HepG2 (cell line): ENCODE measurements around the gene ARHGAP4. TPM values are rescaled to one million over a fixed set of nuclear protein-coding genes. Genes with fewer than 3 reads are reported as not detected.

Source experiments
- ATAC-seq: fragments of 200-7000 bp; cut with Tn5 transposase; 3 replicates; pipeline ENCODE4 v1.9.1; 2020; ENCODE audit warnings: mild to moderate bottlenecking, moderate library complexity
- BruUV-seq: library from RNA; stranded (reverse); fragments of 400-500 nt; replicated peaks from 2 replicates; lab custom pipeline; 2021; lab: Mats Ljungman, UMichigan
- CTCF ChIA-PET: fragments of 300-600 bp; formaldehyde crosslinking; extraction: SDS; loops from one replicate; lab custom pipeline; 2021; ENCODE audit warnings: low total read pairs, inconsistent platforms, low intra/inter-chr PET ratio; lab: Yijun Ruan, JAX
- POLR2A ChIA-PET: fragments of 350-600 bp; sonication (Branson Sonifier 250); formaldehyde crosslinking; loops from one replicate; lab custom pipeline; 2020; ENCODE audit warnings: antibody characterized with exemption, inconsistent platforms; lab: Yijun Ruan, JAX
- DNase-seq: peaks from one replicate; pipeline ENCODE4 v3.0.0-alpha.2; 2015; ENCODE audit warnings: low spot score
- FAIRE-seq: peaks from 3 replicates; lab custom pipeline; 2011; peaks lifted over from hg19 to GRCh38; lab: Jason Lieb, UNC
- H2AFZ ChIP-seq: one replicate; pipeline ENCODE4 v1.6.1; 2011; ENCODE audit warnings: low read length, inconsistent platforms
- H3K27ac ChIP-seq: fragments of 300-600 bp; 3 replicates; pipeline ENCODE4 v1.8.0; 2011; ENCODE audit warnings: mixed run types, mild to moderate bottlenecking, mixed read lengths, low read length, inconsistent platforms; ENCODE audit not compliant: insufficient read depth; ENCODE audit errors: extremely low read length
- H3K27me3 ChIP-seq, 2 experiments: fragments of 200-600 bp in 1 of 2; 2 replicates in 1 of 2; 3 replicates in 1 of 2; pipeline versions ENCODE4 v1.6.0 to v1.8.0; 2011; ENCODE audit warnings: low read length in 2 of 2, mild to moderate bottlenecking in 2 of 2, moderate library complexity in 2 of 2, inconsistent platforms in 1 of 2; ENCODE audit not compliant: insufficient read depth in 2 of 2, control insufficient read depth in 1 of 2
- H3K36me3 ChIP-seq, 2 experiments: fragments of 200-600 bp in 1 of 2; replicated peaks in 1 of 2; 2 replicates in 1 of 2; 3 replicates in 1 of 2; pipeline versions ENCODE4 v1.5.1 to v1.8.0; 2011; ENCODE audit warnings: low read length in 2 of 2, inconsistent platforms in 1 of 2; ENCODE audit not compliant: insufficient read depth in 2 of 2, control insufficient read depth in 1 of 2
- H3K4me1 ChIP-seq: 2 replicates; pipeline ENCODE4 v1.5.1; 2012; ENCODE audit warnings: low read length, inconsistent platforms; ENCODE audit not compliant: insufficient read depth
- H3K4me2 ChIP-seq: 2 replicates; pipeline ENCODE4 v1.6.0; 2011; ENCODE audit warnings: low read depth, low read length, inconsistent platforms
- H3K4me3 ChIP-seq, 3 experiments: fragments of 200-600 bp in 1 of 3; sonication (generic), shearing (Covaris generic) in 1 of 3; replicated peaks in 1 of 3; 2 replicates each; pipeline ENCODE4 v1.5.1; 2011 to 2016; ENCODE audit warnings: low read length in 3 of 3, inconsistent platforms in 2 of 3, low read depth in 2 of 3, mild to moderate bottlenecking in 2 of 3, control low read depth in 1 of 3, mixed read lengths in 1 of 3; ENCODE audit not compliant: insufficient read depth in 1 of 3
- H3K79me2 ChIP-seq: one replicate; pipeline ENCODE4 v1.6.1; 2011; ENCODE audit warnings: low read length, inconsistent platforms; ENCODE audit not compliant: insufficient read depth
- H3K9ac ChIP-seq: 2 replicates; pipeline ENCODE4 v1.6.0; 2011; ENCODE audit warnings: mild to moderate bottlenecking, low read depth, low read length, inconsistent platforms; ENCODE audit not compliant: insufficient read depth
- H3K9me3 ChIP-seq: 2 replicates; pipeline ENCODE4 v1.5.1; 2012; ENCODE audit warnings: mild to moderate bottlenecking, low read length
- H4K20me1 ChIP-seq: 2 replicates; pipeline ENCODE4 v1.6.0; 2011; ENCODE audit warnings: inconsistent platforms, mild to moderate bottlenecking, low read length, moderate library complexity; ENCODE audit not compliant: insufficient read depth
- DMAP1 ChIP-seq: IDR thresholded peaks from 2 replicates; pipeline ENCODE4 v1.6.1; 2016
- FOXA1 ChIP-seq, 2 experiments: fragments of 450-650 bp in 1 of 2; sonication (generic) in 1 of 2; formaldehyde crosslinking in 1 of 2; IDR thresholded peaks; 2 replicates each; pipeline versions ENCODE4 v1.4.0 to v1.6.1; 2016 to 2020; ENCODE audit warnings: missing genetic modification reagents in 1 of 2
- HDAC1 ChIP-seq: sonication (generic); formaldehyde crosslinking; IDR thresholded peaks from 2 replicates; pipeline ENCODE4 v1.5.1; 2020; ENCODE audit warnings: mild to moderate bottlenecking, missing genetic modification reagents
- HDAC2 ChIP-seq: sonication (generic); formaldehyde crosslinking; IDR thresholded peaks from 2 replicates; pipeline ENCODE4 v1.4.0; 2020; ENCODE audit warnings: missing genetic modification reagents
- MAZ ChIP-seq, 2 experiments: sonication (generic) in 1 of 2; formaldehyde crosslinking in 1 of 2; IDR thresholded peaks; 2 replicates each; pipeline versions ENCODE4 v1.5.0 to v1.6.1; 2012 to 2020; ENCODE audit warnings: low read depth in 2 of 2, mild to moderate bottlenecking in 2 of 2, borderline replicate concordance in 1 of 2, improper control_type of control experiment in 1 of 2, low read length in 1 of 2, missing genetic modification reagents in 1 of 2, moderate library complexity in 1 of 2
- NR2C2 ChIP-seq: sonication (generic); formaldehyde crosslinking; IDR thresholded peaks from 2 replicates; pipeline ENCODE4 v1.4.0; 2020; ENCODE audit warnings: missing genetic modification reagents, mild to moderate bottlenecking, moderate library complexity, borderline replicate concordance
- PATZ1 ChIP-seq: sonication (generic); formaldehyde crosslinking; IDR thresholded peaks from 2 replicates; pipeline ENCODE4 v1.4.0; 2020; ENCODE audit warnings: missing genetic modification reagents
- PHF8 ChIP-seq: sonication (generic); formaldehyde crosslinking; IDR thresholded peaks from 2 replicates; pipeline ENCODE4 v1.5.0; 2020; ENCODE audit warnings: missing genetic modification reagents
- TBX2 ChIP-seq: sonication (generic); formaldehyde crosslinking; IDR thresholded peaks from 2 replicates; pipeline ENCODE4 v1.5.0; 2020; ENCODE audit warnings: missing genetic modification reagents, mild to moderate bottlenecking, borderline replicate concordance
- ZBTB38 ChIP-seq: sonication (generic); formaldehyde crosslinking; IDR thresholded peaks from 2 replicates; pipeline ENCODE4 v1.5.1; 2020; ENCODE audit warnings: mild to moderate bottlenecking, missing genetic modification reagents
- ZC3H4 ChIP-seq: sonication (generic); formaldehyde crosslinking; IDR thresholded peaks from 2 replicates; pipeline ENCODE4 v1.4.0; 2020; ENCODE audit warnings: missing genetic modification reagents, borderline replicate concordance
- ZMYM3 ChIP-seq: sonication (generic); formaldehyde crosslinking; IDR thresholded peaks from 2 replicates; pipeline ENCODE4 v1.5.1; 2020; ENCODE audit warnings: mild to moderate bottlenecking, missing genetic modification reagents
- WGBS: methylation state at CpG from one replicate; pipeline ENCODE4 v1.1.6; 2017; ENCODE audit warnings: low lambda C conversion rate; 5-methylcytosine and 5-hydroxymethylcytosine counted together
- in situ Hi-C: cut with HindIII; loops from 2 replicates; pipeline ENCODE4 v1.10.0; 2017; ENCODE audit warnings: low pct_unique_long_range_greater_than_20kb; ENCODE audit not compliant: extremely low pct_ligation_motif_present
- intact Hi-C: fragments of 100-400 bp; cut with micrococcal nuclease; formaldehyde crosslinking; loops from one replicate; pipeline ENCODE4 v1.10.0; 2022; ENCODE audit not compliant: unreplicated experiment
- polyA plus RNA-seq, 8 experiments: library from polyadenylated mRNA; depleted of rRNA in 3 of 8; stranded (reverse) in 7 of 8; unstranded in 1 of 8; fragments of >200 nt; fragmentation: Illumina TruSeq in 4 of 8; extraction: Trizol in 4 of 8; gene quantifications; 2 replicates each; pipeline versions ENCODE4 v1.2.1 to v1.2.3, GENCODE V29; 2011 to 2016; ENCODE audit warnings: low read depth in 4 of 8, missing spikeins in 1 of 8, mixed read lengths in 1 of 8; ENCODE audit not compliant: insufficient read depth in 1 of 8
- total RNA-seq, 5 experiments: library from RNA; depleted of rRNA; stranded (reverse); fragments of >200 nt; fragmentation: Illumina TruSeq; extraction: Trizol; gene quantifications; 2 replicates each; pipeline ENCODE4 v1.2.3, GENCODE V29; 2016; ENCODE audit warnings: low read depth in 1 of 5
- TF ChIP-seq, protein P1 (sequence below): sonication (generic); formaldehyde crosslinking; IDR thresholded peaks from 2 replicates; pipeline ENCODE4 v1.4.0; 2020; ENCODE audit warnings: mild to moderate bottlenecking, missing genetic modification reagents, borderline replicate concordance
- TF ChIP-seq, protein P2 (sequence below): sonication (generic); formaldehyde crosslinking; IDR thresholded peaks from 2 replicates; pipeline ENCODE4 v1.4.0; 2020; ENCODE audit warnings: mild to moderate bottlenecking, missing genetic modification reagents

Gene ARHGAP4
- total and polyA plus RNA-seq, 2 of the 13 experiments (the other 11 are each of a cell fraction or from before 2014, with no cell fraction given) = 0.57 to 0.64 TPM

GRCh38 chrX:153973127-153974002 is 47.3 kb upstream of the ARHGAP4 start:
- H3K9ac ChIP-seq = peak overlapping the region; percentile 92
- H3K4me2 ChIP-seq = peak overlapping the region; percentile 80
- in situ Hi-C loops (loop anchor here (5.0 kb wide), 1 partner anchor 39 kb away; no protein-coding TSS in a partner anchor), intact Hi-C loops (loop anchor here (2.0 kb wide), 1 partner anchor 39 kb away; no protein-coding TSS in a partner anchor)
- TSS peak; percentile 76 for BruUV-seq
- ATAC-seq (no peak), FAIRE-seq (peak; percentile 74), DNase-seq (peak; percentile 40)
- ChIA-PET CTCF (no interaction called here), POLR2A (interaction anchor here (0.7 to 6.3 kb wide), 5 partner anchors 16 to 64 kb away, joined by 3 to 54 read pairs (median 11); no protein-coding TSS in a partner anchor)
- no peak overlapping the region for H2AFZ ChIP-seq
- no peaks in the 10 kb centered on the region; a peak in 1 of 5 replicates for H3K27me3 ChIP-seq
- H3K79me2 ChIP-seq = peaks cover 33% of the 10 kb centered on the region
- peak overlapping the region; percentile 51 to 90 (median 66) for H3K4me3 ChIP-seq
- peak overlapping the region; percentile 95 for H3K27ac ChIP-seq
- H4K20me1 ChIP-seq = peaks cover 13% of the 10 kb centered on the region
- H3K36me3 ChIP-seq = peaks cover 0 to 3% of the 10 kb centered on the region in 2 experiments; a peak in 1 of 5 replicates
- 0% methylated on average over 6 of the region's 20 CpGs for WGBS
- no peaks in the 10 kb centered on the region for H3K9me3 ChIP-seq
- H3K4me1 ChIP-seq = peaks cover 38% of the 10 kb centered on the region
- peak; percentile 88; the same call in 1 of the 2 replicates for TF ChIP-seq ZC3H4 (CRISPR knock-in tag)
- TF ChIP-seq TBX2 (CRISPR knock-in tag) = 0 out of 2 replicates have a peak, but pooled peaks have one; percentile 4
- TF ChIP-seq PHF8 (CRISPR knock-in tag) = no peak; the same call in 1 of the 2 replicates
- no peak for TF ChIP-seq FOXA1 (IDR thresholded peaks at IDR 0.05)
- peak; percentile 16; the same call in 1 of the 2 replicates for TF ChIP-seq FOXA1 (CRISPR knock-in tag; IDR thresholded peaks at IDR 0.05)
- peak; percentile 53; the same call in 1 of the 2 replicates for TF ChIP-seq PATZ1 (CRISPR knock-in tag)
- peak; percentile 33 for TF ChIP-seq HDAC1
- TF ChIP-seq ZBTB38 (CRISPR knock-in tag) = peak; percentile 78
- TF ChIP-seq, protein P1, sequence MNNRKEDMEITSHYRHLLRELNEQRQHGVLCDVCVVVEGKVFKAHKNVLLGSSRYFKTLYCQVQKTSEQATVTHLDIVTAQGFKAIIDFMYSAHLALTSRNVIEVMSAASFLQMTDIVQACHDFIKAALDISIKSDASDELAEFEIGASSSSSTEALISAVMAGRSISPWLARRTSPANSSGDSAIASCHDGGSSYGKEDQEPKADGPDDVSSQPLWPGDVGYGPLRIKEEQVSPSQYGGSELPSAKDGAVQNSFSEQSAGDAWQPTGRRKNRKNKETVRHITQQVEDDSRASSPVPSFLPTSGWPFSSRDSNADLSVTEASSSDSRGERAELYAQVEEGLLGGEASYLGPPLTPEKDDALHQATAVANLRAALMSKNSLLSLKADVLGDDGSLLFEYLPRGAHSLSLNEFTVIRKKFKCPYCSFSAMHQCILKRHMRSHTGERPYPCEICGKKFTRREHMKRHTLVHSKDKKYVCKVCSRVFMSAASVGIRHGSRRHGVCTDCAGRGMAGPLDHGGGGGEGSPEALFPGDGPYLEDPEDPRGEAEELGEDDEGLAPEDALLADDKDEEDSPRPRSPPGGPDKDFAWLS (CRISPR knock-in tag) = no peak
- no peak for TF ChIP-seq HDAC2 (CRISPR knock-in tag)
- no peak for TF ChIP-seq NR2C2 (CRISPR knock-in tag)
- TF ChIP-seq ZMYM3 (CRISPR knock-in tag) = peak; percentile 62
- TF ChIP-seq, protein P2, sequence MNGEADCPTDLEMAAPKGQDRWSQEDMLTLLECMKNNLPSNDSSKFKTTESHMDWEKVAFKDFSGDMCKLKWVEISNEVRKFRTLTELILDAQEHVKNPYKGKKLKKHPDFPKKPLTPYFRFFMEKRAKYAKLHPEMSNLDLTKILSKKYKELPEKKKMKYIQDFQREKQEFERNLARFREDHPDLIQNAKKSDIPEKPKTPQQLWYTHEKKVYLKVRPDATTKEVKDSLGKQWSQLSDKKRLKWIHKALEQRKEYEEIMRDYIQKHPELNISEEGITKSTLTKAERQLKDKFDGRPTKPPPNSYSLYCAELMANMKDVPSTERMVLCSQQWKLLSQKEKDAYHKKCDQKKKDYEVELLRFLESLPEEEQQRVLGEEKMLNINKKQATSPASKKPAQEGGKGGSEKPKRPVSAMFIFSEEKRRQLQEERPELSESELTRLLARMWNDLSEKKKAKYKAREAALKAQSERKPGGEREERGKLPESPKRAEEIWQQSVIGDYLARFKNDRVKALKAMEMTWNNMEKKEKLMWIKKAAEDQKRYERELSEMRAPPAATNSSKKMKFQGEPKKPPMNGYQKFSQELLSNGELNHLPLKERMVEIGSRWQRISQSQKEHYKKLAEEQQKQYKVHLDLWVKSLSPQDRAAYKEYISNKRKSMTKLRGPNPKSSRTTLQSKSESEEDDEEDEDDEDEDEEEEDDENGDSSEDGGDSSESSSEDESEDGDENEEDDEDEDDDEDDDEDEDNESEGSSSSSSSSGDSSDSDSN = peak; percentile 14; the same call in 1 of the 2 replicates
- TF ChIP-seq MAZ (IDR thresholded peaks at IDR 0.05; ENCODE audit: borderline replicate concordance, low read depth, low read length) = no peak
- no peak for TF ChIP-seq MAZ (CRISPR knock-in tag; IDR thresholded peaks at IDR 0.05; ENCODE audit: low read depth)
- TF ChIP-seq DMAP1 (CRISPR knock-in tag) = peak; percentile 30; the same call in 1 of the 2 replicates
